GM18505 (cell line): ENCODE data around the gene MDM4.
A peak's percentile ranks its signal among the peaks of the same experiment; 100 is the strongest.
"Not testable (repeated sequence)": the region's sequence is repeated elsewhere in the genome, so short reads cannot be mapped to it uniquely, and the experiment has no call there.

Source experiments
- ATAC-seq: cut with Tn5 transposase; IDR thresholded peaks from one replicate; pipeline ENCODE4 v1.9.1; 2021; ENCODE audit not compliant: unreplicated experiment
- POLR2A ChIP-seq: IDR thresholded peaks from 4 replicates; pipeline ENCODE4 v1.6.1; 2011; ENCODE audit warnings: borderline replicate concordance; ENCODE audit not compliant: insufficient read depth, insufficient read length; ENCODE audit errors: extremely low read depth

The MDM4 gene

GRCh38 chr1:204569478-204569877 is 53.3 kb downstream of the MDM4 start:
- ATAC-seq = no peak
- TF ChIP-seq POLR2A = no peak

GRCh38 chr1:204570021-204570420 is 53.8 kb downstream of the MDM4 start:
- ATAC-seq = not testable (repeated sequence)

GRCh38 chr1:204571128-204571527 is 54.9 kb downstream of the MDM4 start:
- ATAC-seq = no peak
- TF ChIP-seq POLR2A = no peak

GRCh38 chr1:204571631-204572030 is 55.4 kb downstream of the MDM4 start:
- no peak for TF ChIP-seq POLR2A
- ATAC-seq = no peak

GRCh38 chr1:204572923-204573922 is 57.0 kb downstream of the MDM4 start:
- no peak for ATAC-seq
- no peak for TF ChIP-seq POLR2A

GRCh38 chr1:204574016-204574864 is 58.0 kb downstream of the MDM4 start:
- no peak for TF ChIP-seq POLR2A
- ATAC-seq = no peak

- no peak for ATAC-seq
- TF ChIP-seq POLR2A = no peak
Measured at GRCh38 chr1:204574865-204575163, 58.6 kb downstream of the MDM4 start.

GRCh38 chr1:204575221-204576190 is 59.3 kb downstream of the MDM4 start:
- no peak for TF ChIP-seq POLR2A
- no peak for ATAC-seq

GRCh38 chr1:204576422-204576821 is 60.2 kb downstream of the MDM4 start:
- ATAC-seq = no peak
- no peak for TF ChIP-seq POLR2A

GRCh38 chr1:204577794-204578478 is 61.7 kb downstream of the MDM4 start:
- TF ChIP-seq POLR2A = no peak
- no peak for ATAC-seq

- peak; percentile 63 for ATAC-seq
- peak; percentile 33 for TF ChIP-seq POLR2A
Measured at GRCh38 chr1:204578867-204579664, 62.9 kb downstream of the MDM4 start.

GRCh38 chr1:204579681-204580080 is 63.5 kb downstream of the MDM4 start:
- ATAC-seq = no peak
- TF ChIP-seq POLR2A = no peak
